GM21737 (cell line): ENCODE measurements around the gene ARHGEF16.

Source experiments
- ATAC-seq: cut with Tn5 transposase; IDR thresholded peaks from one replicate; pipeline ENCODE4 v1.9.1; 2021; ENCODE audit warnings: mild to moderate bottlenecking, moderate library complexity; ENCODE audit not compliant: unreplicated experiment

Gene ARHGEF16

GRCh38 chr1:3455670-3456448 is 1.4 kb downstream of the ARHGEF16 start:
- ATAC-seq = no peak

GRCh38 chr1:3456449-3456963 is 2.0 kb downstream of the ARHGEF16 start:
- no peak for ATAC-seq

- ATAC-seq = no peak
Measured at GRCh38 chr1:3456964-3457909, 2.8 kb downstream of the ARHGEF16 start.

GRCh38 chr1:3457910-3458883 is 3.7 kb downstream of the ARHGEF16 start:
- ATAC-seq = no peak

- no peak for ATAC-seq
Measured at GRCh38 chr1:3459051-3459908, 4.8 kb downstream of the ARHGEF16 start.

- ATAC-seq = no peak
Measured at GRCh38 chr1:3459940-3460671, 5.6 kb downstream of the ARHGEF16 start.

- ATAC-seq = no peak
Measured at GRCh38 chr1:3460672-3461131, 6.2 kb downstream of the ARHGEF16 start.

GRCh38 chr1:3461238-3461933 is 6.9 kb downstream of the ARHGEF16 start:
- ATAC-seq = no peak

GRCh38 chr1:3461934-3462275 is 7.4 kb downstream of the ARHGEF16 start:
- ATAC-seq = no peak

GRCh38 chr1:3462356-3463012 is 8.0 kb downstream of the ARHGEF16 start:
- ATAC-seq = no peak

GRCh38 chr1:3463013-3463385 is 8.5 kb downstream of the ARHGEF16 start:
- no peak for ATAC-seq

- no peak for ATAC-seq
Measured at GRCh38 chr1:3463408-3463863, 9.0 kb downstream of the ARHGEF16 start.

GRCh38 chr1:3463891-3464648 is 9.6 kb downstream of the ARHGEF16 start:
- no peak for ATAC-seq

GRCh38 chr1:3464649-3465025 is 10.2 kb downstream of the ARHGEF16 start:
- no peak for ATAC-seq

- ATAC-seq = no peak
Measured at GRCh38 chr1:3465091-3465934, 10.8 kb downstream of the ARHGEF16 start.

GRCh38 chr1:3465935-3466321 is 11.5 kb downstream of the ARHGEF16 start:
- no peak for ATAC-seq
